ENCODE measurements around the gene DNAJC3. TPM values are rescaled to one million over a fixed set of nuclear protein-coding genes. Genes with fewer than 3 reads are reported as not detected.

The DNAJC3 gene
- total and polyA plus RNA-seq, 4 donors, result 32.0 to 121 (median 37.1) TPM

DNA sequence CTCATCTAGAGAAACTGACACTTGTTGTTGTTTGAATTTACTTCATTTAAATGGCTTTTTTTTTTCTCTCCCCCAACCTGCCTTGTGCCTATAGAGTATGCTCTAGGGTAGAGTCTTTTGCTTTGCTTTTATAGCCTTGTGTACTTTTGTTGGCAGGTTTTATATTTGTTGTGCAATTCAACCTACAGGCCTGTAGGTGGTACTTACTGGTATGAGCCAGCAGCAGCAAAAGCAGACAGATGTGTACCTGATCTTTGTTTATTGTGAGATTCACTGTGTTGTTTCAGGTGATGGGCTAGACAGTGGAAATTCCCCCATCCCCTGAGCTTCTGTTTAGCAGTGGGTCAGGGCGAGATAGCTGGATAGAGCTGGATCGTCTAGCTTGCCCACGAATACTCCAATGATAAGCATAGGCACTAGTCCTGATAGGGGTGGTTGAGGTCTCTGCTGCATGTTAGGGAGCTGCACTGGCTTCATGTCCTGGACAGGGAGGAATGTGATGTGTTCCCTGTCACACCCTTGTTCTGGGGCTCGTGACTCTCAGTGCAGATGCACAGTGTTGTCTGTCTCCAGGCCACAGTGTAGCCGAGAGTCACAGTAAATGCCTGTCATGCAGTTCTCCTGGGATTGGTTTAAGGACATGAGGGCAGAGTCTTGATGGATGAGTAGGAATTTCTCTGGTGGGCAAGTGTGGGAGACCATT is 21.3 kb downstream of the DNAJC3 start:
- 92% methylated on average over 5 of the region's 5 CpGs for WGBS

More for the DNA sequence above, 21.3 kb downstream of the DNAJC3 start:
- Histone ChIP-seq H3K4me3 (ENCODE audit: low read depth in 1 of 3, low read length in 3 of 3) (no peak overlapping the region), H3K27ac (ENCODE audit: low read depth in 1 of 2, low read length in 2 of 2) (no peak overlapping the region), H3K36me3 (ENCODE audit: control insufficient read depth in 4 of 4, insufficient read depth in 3 of 4, low read depth in 1 of 4, low read length in 3 of 4) (no peaks in the 10 kb centered on the region), H3K4me1 (ENCODE audit: control insufficient read depth in 4 of 4, insufficient read depth in 4 of 4, low read length in 3 of 4) (peaks cover 0 to 4% (median 2%) of the 10 kb centered on the region in 4 donors), H3K9ac (ENCODE audit: low read depth in 1 of 2, low read length in 2 of 2) (no peak overlapping the region), H3K9me3 (ENCODE audit: control insufficient read depth in 4 of 4, low read length in 3 of 4) (no peaks in the 10 kb centered on the region), H3K27me3 (ENCODE audit: control insufficient read depth in 4 of 4, insufficient read depth in 4 of 4, low read length in 3 of 4) (no peaks in the 10 kb centered on the region)
- no peak for DNase-seq (ENCODE audit: low spot score)
- no peak for TF ChIP-seq FOXA2 (IDR thresholded peaks at IDR 0.05)
- no peak for TF ChIP-seq NR2F2 (IDR thresholded peaks at IDR 0.05)
- no peak for TF ChIP-seq JUND (IDR thresholded peaks at IDR 0.05)
- TF ChIP-seq TAF1 (conservative IDR thresholded peaks at IDR 0.05), result no peak
- TF ChIP-seq, protein P1, sequence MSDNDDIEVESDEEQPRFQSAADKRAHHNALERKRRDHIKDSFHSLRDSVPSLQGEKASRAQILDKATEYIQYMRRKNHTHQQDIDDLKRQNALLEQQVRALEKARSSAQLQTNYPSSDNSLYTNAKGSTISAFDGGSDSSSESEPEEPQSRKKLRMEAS (IDR thresholded peaks at IDR 0.05), result no peak
- TF ChIP-seq, protein P2, sequence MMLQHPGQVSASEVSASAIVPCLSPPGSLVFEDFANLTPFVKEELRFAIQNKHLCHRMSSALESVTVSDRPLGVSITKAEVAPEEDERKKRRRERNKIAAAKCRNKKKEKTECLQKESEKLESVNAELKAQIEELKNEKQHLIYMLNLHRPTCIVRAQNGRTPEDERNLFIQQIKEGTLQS (IDR thresholded peaks at IDR 0.05), result no peak
- no peak for TF ChIP-seq SP1 (IDR thresholded peaks at IDR 0.05)
- TF ChIP-seq RXRA (IDR thresholded peaks at IDR 0.05), result no peak
- TF ChIP-seq, protein P3, sequence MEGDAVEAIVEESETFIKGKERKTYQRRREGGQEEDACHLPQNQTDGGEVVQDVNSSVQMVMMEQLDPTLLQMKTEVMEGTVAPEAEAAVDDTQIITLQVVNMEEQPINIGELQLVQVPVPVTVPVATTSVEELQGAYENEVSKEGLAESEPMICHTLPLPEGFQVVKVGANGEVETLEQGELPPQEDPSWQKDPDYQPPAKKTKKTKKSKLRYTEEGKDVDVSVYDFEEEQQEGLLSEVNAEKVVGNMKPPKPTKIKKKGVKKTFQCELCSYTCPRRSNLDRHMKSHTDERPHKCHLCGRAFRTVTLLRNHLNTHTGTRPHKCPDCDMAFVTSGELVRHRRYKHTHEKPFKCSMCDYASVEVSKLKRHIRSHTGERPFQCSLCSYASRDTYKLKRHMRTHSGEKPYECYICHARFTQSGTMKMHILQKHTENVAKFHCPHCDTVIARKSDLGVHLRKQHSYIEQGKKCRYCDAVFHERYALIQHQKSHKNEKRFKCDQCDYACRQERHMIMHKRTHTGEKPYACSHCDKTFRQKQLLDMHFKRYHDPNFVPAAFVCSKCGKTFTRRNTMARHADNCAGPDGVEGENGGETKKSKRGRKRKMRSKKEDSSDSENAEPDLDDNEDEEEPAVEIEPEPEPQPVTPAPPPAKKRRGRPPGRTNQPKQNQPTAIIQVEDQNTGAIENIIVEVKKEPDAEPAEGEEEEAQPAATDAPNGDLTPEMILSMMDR (IDR thresholded peaks at IDR 0.05; ENCODE audit: low read depth, low read length, missing input control), result no peak
- TF ChIP-seq HNF4A (conservative IDR thresholded peaks at IDR 0.05), result no peak
- TF ChIP-seq, protein P4, sequence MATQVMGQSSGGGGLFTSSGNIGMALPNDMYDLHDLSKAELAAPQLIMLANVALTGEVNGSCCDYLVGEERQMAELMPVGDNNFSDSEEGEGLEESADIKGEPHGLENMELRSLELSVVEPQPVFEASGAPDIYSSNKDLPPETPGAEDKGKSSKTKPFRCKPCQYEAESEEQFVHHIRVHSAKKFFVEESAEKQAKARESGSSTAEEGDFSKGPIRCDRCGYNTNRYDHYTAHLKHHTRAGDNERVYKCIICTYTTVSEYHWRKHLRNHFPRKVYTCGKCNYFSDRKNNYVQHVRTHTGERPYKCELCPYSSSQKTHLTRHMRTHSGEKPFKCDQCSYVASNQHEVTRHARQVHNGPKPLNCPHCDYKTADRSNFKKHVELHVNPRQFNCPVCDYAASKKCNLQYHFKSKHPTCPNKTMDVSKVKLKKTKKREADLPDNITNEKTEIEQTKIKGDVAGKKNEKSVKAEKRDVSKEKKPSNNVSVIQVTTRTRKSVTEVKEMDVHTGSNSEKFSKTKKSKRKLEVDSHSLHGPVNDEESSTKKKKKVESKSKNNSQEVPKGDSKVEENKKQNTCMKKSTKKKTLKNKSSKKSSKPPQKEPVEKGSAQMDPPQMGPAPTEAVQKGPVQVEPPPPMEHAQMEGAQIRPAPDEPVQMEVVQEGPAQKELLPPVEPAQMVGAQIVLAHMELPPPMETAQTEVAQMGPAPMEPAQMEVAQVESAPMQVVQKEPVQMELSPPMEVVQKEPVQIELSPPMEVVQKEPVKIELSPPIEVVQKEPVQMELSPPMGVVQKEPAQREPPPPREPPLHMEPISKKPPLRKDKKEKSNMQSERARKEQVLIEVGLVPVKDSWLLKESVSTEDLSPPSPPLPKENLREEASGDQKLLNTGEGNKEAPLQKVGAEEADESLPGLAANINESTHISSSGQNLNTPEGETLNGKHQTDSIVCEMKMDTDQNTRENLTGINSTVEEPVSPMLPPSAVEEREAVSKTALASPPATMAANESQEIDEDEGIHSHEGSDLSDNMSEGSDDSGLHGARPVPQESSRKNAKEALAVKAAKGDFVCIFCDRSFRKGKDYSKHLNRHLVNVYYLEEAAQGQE (IDR thresholded peaks at IDR 0.05), result no peak
- no peak for TF ChIP-seq HNF4G (IDR thresholded peaks at IDR 0.05)
- TF ChIP-seq GABPA (IDR thresholded peaks at IDR 0.05 in 1 of 2, conservative IDR thresholded peaks at IDR 0.05 in 1 of 2), result no peak
- TF ChIP-seq FOXA1 (IDR thresholded peaks at IDR 0.05), result no peak
- TF ChIP-seq YY1 (IDR thresholded peaks at IDR 0.05), result no peak
- no peak for TF ChIP-seq RAD21 (IDR thresholded peaks at IDR 0.05)
- TF ChIP-seq, protein P5, sequence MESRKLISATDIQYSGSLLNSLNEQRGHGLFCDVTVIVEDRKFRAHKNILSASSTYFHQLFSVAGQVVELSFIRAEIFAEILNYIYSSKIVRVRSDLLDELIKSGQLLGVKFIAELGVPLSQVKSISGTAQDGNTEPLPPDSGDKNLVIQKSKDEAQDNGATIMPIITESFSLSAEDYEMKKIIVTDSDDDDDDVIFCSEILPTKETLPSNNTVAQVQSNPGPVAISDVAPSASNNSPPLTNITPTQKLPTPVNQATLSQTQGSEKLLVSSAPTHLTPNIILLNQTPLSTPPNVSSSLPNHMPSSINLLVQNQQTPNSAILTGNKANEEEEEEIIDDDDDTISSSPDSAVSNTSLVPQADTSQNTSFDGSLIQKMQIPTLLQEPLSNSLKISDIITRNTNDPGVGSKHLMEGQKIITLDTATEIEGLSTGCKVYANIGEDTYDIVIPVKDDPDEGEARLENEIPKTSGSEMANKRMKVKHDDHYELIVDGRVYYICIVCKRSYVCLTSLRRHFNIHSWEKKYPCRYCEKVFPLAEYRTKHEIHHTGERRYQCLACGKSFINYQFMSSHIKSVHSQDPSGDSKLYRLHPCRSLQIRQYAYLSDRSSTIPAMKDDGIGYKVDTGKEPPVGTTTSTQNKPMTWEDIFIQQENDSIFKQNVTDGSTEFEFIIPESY (IDR thresholded peaks at IDR 0.05), result no peak
- TF ChIP-seq EGR1 (IDR thresholded peaks at IDR 0.05; ENCODE audit: low read depth in 2 of 2), result no peak

Measured in liver (tissue), 9 donors.